ENCODE measurements around the gene ELOA.
"Not testable (repeated sequence)": the region's sequence is repeated elsewhere in the genome, so short reads cannot be mapped to it uniquely, and the experiment has no call there.

ELOA gene

GRCh38 chr1:23790696-23791515 lies 47.6 kb downstream of the ELOA start, which contains the start of gene LYPLA2:
TSS of gene LYPLA2 (plus strand) at chr1:23791145. CDS start at chr1:23792683, 1,538 bp downstream.
- peak; percentile 96 for DNase-seq

- DNase-seq, result peak; percentile 75
Observed at GRCh38 chr1:23791516-23792047, 48.3 kb downstream of the ELOA start.

GRCh38 chr1:23792151-23792945 lies 49.1 kb downstream of the ELOA start:
- no peak for DNase-seq

- DNase-seq, result peak; percentile 77
Observed at GRCh38 chr1:23793018-23793781, 49.9 kb downstream of the ELOA start.

GRCh38 chr1:23793861-23794731 lies 50.8 kb downstream of the ELOA start:
- DNase-seq, result no peak

- DNase-seq, result not testable (repeated sequence)
Observed at GRCh38 chr1:23794732-23795182, 51.5 kb downstream of the ELOA start.

GRCh38 chr1:23795676-23796465 lies 52.6 kb downstream of the ELOA start:
- DNase-seq, result no peak

GRCh38 chr1:23796466-23797271 lies 53.4 kb downstream of the ELOA start:
- no peak for DNase-seq

GRCh38 chr1:23797478-23798448 lies 54.5 kb downstream of the ELOA start:
- DNase-seq, result no peak

GRCh38 chr1:23798662-23799142 lies 55.4 kb downstream of the ELOA start:
- no peak for DNase-seq

GRCh38 chr1:23799255-23799569 lies 55.9 kb downstream of the ELOA start:
- DNase-seq, result no peak

- DNase-seq, result peak; percentile 74
Observed at GRCh38 chr1:23799570-23800399, 56.5 kb downstream of the ELOA start.

GRCh38 chr1:23800400-23801337 lies 57.4 kb downstream of the ELOA start, which contains the start of gene GALE:
TSS of gene GALE (minus strand) at chr1:23800754. CDS start at chr1:23799007, 1,747 bp downstream.
- peak; percentile 99 for DNase-seq

GRCh38 chr1:23801338-23801748 lies 58.1 kb downstream of the ELOA start:
- DNase-seq, result no peak

- DNase-seq, result no peak
Observed at GRCh38 chr1:23801876-23802275, 58.6 kb downstream of the ELOA start.

GRCh38 chr1:23802809-23803342 lies 59.6 kb downstream of the ELOA start:
- not testable (repeated sequence) for DNase-seq

All from activated effector memory CD4-positive, alpha-beta T cell treated with anti-CD3 and anti-CD28 coated beads, Interleukin-2, amount 50 U/mL, for 16 hours (primary cell).